Measurements from ENCODE around the gene LENG8.
"Not testable (repeated sequence)": the region's sequence is repeated elsewhere in the genome, so short reads cannot be mapped to it uniquely, and the experiment has no call there.

The LENG8 gene

GRCh38 chr19:54484451-54484850, 35.5 kb downstream of the LENG8 start:
- no peak for DNase-seq (ENCODE audit: low spot score)

GRCh38 chr19:54485851-54486250, 36.9 kb downstream of the LENG8 start:
- no peak for DNase-seq (ENCODE audit: low spot score)

- DNase-seq (ENCODE audit: low spot score) = no peak
These were observed 40.3 kb downstream of the LENG8 start for GRCh38 chr19:54489341-54489740.

GRCh38 chr19:54489766-54490165, 40.8 kb downstream of the LENG8 start:
- no peak for DNase-seq (ENCODE audit: low spot score)

- DNase-seq (ENCODE audit: low spot score) = no peak
These were observed 43.6 kb downstream of the LENG8 start for GRCh38 chr19:54492568-54492967.

GRCh38 chr19:54493056-54493455, 44.1 kb downstream of the LENG8 start:
- not testable (repeated sequence) for DNase-seq (ENCODE audit: low spot score)

GRCh38 chr19:54493967-54494585, 45.1 kb downstream of the LENG8 start:
- DNase-seq (ENCODE audit: low spot score) = no peak

- DNase-seq (ENCODE audit: low spot score) = not testable (repeated sequence)
These were observed 46.3 kb downstream of the LENG8 start for GRCh38 chr19:54495284-54495683.

- not testable (repeated sequence) for DNase-seq (ENCODE audit: low spot score)
These were observed 48.9 kb downstream of the LENG8 start for GRCh38 chr19:54497747-54498450.

- DNase-seq (ENCODE audit: low spot score) = not testable (repeated sequence)
These were observed 49.4 kb downstream of the LENG8 start for GRCh38 chr19:54498451-54498772.

- no peak for DNase-seq (ENCODE audit: low spot score)
These were observed 53.6 kb downstream of the LENG8 start, which contains the start of gene LAIR2 for GRCh38 chr19:54502518-54503048. Gene LAIR2, plus strand, starts transcription at chr19:54502831. Its CDS starts 88 bp downstream, at chr19:54502919.

GRCh38 chr19:54505542-54505941, 56.5 kb downstream of the LENG8 start:
- DNase-seq (ENCODE audit: low spot score) = not testable (repeated sequence)

GRCh38 chr19:54506079-54506478, 57.1 kb downstream of the LENG8 start:
- DNase-seq (ENCODE audit: low spot score) = no peak

- DNase-seq (ENCODE audit: low spot score) = not testable (repeated sequence)
These were observed 58.2 kb downstream of the LENG8 start for GRCh38 chr19:54507038-54507717.

- no peak for DNase-seq (ENCODE audit: low spot score)
These were observed 58.8 kb downstream of the LENG8 start for GRCh38 chr19:54507824-54508223.

- not testable (repeated sequence) for DNase-seq (ENCODE audit: low spot score)
These were observed 59.5 kb downstream of the LENG8 start for GRCh38 chr19:54508487-54508886.

GRCh38 chr19:54509200-54509940, 60.4 kb downstream of the LENG8 start:
- not testable (repeated sequence) for DNase-seq (ENCODE audit: low spot score)

Measured in CD4-positive, alpha-beta T cell treated with Interleukin-6 at 100 ng/mL for 8 hours (primary cell).